ENCODE data around the gene NTSR1.

The NTSR1 gene

DNA sequence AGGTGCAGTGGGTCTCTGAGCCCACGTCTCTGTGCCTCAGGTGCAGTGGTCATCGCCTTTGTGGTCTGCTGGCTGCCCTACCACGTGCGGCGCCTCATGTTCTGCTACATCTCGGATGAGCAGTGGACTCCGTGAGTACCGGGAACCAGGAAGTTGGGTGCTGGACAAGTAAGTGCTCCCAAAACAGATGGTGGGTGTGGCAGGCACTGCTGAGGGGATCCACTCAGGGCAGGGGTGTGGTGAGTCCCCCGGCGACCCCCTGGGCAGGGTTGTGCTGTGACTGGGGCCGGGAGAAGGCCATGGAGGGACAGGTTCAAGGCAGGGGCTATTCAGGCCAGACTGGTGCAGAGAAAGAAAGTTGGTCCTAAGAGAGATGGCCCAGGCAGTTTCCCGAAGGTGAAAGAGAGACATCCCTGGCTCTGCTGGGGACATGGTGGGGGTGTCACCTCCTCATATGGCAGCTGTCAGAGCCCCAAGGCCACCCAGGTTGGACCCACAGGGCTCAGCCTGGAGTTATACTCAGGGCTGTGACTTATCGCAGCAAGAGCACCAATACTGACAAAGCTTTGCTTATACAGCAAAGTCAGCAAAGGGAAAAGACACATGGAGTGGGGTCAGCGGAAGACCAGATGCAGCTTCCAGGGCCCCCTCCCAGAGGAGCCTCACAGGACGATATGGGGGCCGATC is 49.7 kb downstream of the NTSR1 start:
- DNase-seq (ENCODE audit: low spot score): no peak

DNA sequence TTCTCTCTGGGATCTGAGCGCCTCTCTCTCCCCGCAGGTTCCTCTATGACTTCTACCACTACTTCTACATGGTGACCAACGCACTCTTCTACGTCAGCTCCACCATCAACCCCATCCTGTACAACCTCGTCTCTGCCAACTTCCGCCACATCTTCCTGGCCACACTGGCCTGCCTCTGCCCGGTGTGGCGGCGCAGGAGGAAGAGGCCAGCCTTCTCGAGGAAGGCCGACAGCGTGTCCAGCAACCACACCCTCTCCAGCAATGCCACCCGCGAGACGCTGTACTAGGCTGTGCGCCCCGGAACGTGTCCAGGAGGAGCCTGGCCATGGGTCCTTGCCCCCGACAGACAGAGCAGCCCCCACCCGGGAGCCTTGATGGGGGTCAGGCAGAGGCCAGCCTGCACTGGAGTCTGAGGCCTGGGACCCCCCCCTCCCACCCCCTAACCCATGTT is 51.4 kb downstream of the NTSR1 start:
- DNase-seq (ENCODE audit: low spot score): no peak

DNA sequence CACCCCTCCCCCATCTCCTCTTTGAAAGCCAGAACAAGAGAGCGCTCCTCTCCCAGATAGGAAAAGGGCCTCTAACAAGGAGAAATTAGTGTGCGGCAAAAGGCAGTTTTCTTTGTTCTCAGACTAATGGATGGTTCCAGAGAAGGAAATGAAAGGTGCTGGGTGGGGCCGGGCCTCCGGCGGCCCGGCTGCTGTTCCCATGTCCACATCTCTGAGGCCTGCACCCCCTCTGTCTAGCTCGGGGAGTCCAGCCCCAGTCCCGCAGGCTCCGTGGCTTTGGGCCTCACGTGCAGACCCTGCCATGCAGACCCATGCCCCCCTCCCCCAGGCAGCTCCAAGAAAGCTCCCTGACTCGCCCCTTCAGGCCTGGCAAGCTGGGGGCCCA is 51.8 kb downstream of the NTSR1 start:
- DNase-seq (ENCODE audit: low spot score): no peak

- no peak for DNase-seq (ENCODE audit: low spot score)
These were observed 52.5 kb downstream of the NTSR1 start for GRCh38 chr20:62760856-62761758.

- no peak for DNase-seq (ENCODE audit: low spot score)
These were observed 53.1 kb downstream of the NTSR1 start for GRCh38 chr20:62761759-62762131.

GRCh38 chr20:62762376-62762775 is 53.7 kb downstream of the NTSR1 start:
- DNase-seq (ENCODE audit: low spot score): no peak

GRCh38 chr20:62762801-62763368 is 54.2 kb downstream of the NTSR1 start:
- no peak for DNase-seq (ENCODE audit: low spot score)

GRCh38 chr20:62763404-62763803 is 54.8 kb downstream of the NTSR1 start:
- no peak for DNase-seq (ENCODE audit: low spot score)

DNA sequence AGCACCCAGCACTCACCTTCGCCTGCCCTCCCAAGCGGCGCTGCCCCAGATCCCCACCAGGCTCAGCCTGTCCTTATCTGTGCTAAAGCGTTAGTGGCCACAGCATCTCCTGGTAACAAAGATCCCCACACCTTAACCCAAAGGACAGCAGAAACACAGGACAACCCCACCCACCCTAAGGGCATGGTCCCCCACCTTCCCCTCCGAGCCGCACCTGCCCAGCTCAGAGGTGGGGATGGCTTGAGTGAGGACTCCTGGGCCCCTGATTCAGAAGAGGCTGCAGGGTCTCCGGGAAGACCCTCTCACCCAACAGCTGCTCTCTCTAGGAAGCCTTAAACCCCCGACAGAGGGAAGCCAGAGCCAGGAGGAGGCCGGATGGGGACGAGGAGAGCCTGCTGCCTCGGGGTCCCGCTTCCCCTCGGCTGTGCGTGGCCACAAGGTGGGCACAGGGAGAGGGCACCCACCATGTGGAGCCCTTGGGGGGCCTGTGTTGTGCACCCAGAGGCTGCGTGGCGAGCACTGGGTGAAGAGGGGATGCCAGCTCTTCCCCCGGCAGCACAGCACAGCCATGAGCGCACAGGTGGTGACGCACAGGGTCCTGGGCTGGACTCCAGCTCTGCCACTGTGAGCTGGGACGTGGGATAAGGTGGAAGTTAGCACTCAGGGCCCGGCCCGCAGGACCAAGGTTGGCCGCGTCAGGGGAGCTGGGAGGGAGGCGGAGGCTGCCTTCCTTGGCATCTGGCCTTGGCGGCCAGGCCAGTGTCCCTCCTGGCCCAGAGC is 55.7 kb downstream of the NTSR1 start:
- DNase-seq (ENCODE audit: low spot score): no peak

GRCh38 chr20:62765021-62765420 is 56.4 kb downstream of the NTSR1 start:
- DNase-seq (ENCODE audit: low spot score): no peak

GRCh38 chr20:62765432-62766070 is 56.9 kb downstream of the NTSR1 start:
- no peak for DNase-seq (ENCODE audit: low spot score)

DNA sequence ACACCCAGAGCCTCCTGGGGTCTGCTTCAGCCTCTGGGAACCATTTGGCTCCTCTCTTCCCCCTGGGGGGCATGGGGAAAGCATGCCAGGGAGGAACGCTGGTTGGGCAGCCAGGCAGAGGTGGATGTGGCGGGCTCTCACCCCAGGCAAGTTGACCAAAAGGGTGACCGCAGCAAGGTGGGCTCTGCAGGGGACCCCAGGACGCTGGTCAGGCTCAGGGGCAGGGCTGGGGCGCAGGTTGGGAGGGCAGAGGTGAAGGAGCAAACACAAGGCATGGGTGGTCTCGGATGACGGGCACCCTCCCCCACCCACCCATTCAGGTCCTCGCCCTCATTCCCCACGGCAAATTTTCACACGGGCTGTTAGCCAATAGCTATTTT is 57.4 kb downstream of the NTSR1 start:
- no peak for DNase-seq (ENCODE audit: low spot score)

GRCh38 chr20:62766716-62767115 is 58.1 kb downstream of the NTSR1 start:
- DNase-seq (ENCODE audit: low spot score): no peak

DNA sequence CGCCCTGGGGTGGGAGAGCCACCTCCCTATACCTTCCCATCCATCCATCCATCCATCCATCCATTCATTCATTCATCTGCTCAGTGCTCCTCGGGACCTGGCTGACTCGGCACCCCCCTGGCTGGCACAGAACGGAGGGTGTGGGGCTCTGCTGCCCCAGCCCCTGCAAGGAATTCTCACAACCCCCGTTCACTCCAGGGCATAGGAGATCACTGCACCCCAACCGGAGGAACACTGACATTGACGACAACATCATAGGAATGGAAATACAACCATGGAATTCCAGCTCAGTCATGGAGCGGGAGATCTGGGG is 59.6 kb downstream of the NTSR1 start:
- no peak for DNase-seq (ENCODE audit: low spot score)

GRCh38 chr20:62768551-62769287 is 60.1 kb downstream of the NTSR1 start:
- DNase-seq (ENCODE audit: low spot score): no peak

DNA sequence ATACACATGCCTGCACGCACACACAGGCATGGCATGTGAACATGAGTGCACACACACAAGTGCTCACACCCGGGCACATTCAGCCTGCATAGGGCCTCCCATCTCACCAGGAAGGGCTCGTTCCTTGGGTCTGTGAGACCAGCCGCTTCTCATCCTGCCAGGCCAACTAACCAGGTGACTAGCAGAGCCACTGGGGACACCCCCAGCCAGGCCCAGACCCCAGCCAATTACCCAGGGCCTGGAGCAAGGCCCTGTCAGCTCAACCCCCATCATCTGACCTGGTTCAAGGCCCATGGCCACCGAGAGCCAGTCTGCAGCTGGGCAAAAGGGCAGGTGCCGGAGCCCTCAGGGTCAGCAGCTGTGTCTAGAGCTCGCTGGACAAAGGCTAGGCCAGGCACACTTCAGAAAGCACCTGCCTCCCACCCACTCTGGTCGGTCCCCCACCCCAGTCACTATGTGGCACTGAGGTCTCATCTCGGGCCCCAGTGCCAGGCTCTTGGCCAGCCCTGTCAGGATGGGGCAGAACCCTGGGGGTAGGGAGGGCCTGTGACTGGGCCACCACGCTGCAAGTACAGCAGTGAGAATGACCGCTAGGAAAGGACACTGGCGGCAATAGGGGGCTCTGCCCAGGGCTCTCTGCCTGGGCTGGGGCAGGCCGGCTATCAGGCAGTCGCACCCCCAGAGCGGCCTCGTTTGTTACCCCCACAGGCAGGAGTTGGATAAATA is 60.9 kb downstream of the NTSR1 start:
- no peak for DNase-seq (ENCODE audit: low spot score)

- no peak for DNase-seq (ENCODE audit: low spot score)
These were observed 61.7 kb downstream of the NTSR1 start for GRCh38 chr20:62770111-62770910.

DNA sequence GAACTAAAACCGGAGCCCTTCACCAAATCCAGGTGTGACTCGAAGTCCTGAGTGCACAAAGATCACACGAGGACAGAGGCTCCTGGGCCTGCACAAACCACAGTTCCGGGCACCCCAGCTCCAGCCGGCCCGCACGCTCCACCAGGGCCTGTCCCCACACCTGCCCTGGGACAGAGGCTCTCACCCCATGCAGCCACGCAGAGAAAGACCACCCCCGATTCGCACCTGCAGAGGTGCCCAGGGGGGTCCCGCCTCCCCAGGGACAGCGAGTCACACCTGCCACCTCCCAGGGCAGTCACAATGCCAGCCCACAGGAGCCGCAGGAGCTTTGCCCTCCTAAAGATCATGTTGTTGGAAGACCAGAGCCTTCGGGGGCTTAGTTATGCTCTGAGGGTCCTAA is 62.3 kb downstream of the NTSR1 start:
- no peak for DNase-seq (ENCODE audit: low spot score)

- no peak for DNase-seq (ENCODE audit: low spot score)
These were observed 62.9 kb downstream of the NTSR1 start for GRCh38 chr20:62771396-62772102.
